Metanephros (tissue), 2 donors: ENCODE results near the gene MAGI3. TPM values are rescaled to one million over a fixed set of nuclear protein-coding genes. Genes with fewer than 3 reads are reported as not detected.

ENCODE experiments used
- small RNA-seq: library from RNA; depleted of rRNA; stranded (forward); fragments of <200 nt; gene quantifications from one replicate; pipeline ENCODE3, GENCODE V24; 2014; ENCODE audit warnings: low replicate concordance
- total RNA-seq: library from RNA; depleted of rRNA; stranded (reverse); fragments of >200 nt; gene quantifications from one replicate; pipeline ENCODE4 v1.2.3, GENCODE V29; 2014

MAGI3 gene
- total RNA-seq, result 31.6 TPM

GRCh38 chr1:113389953-113390834 lies at the start of gene MAGI3:
Gene MAGI3 (plus strand): TSS chr1:113390515. CDS start chr1:113391034, 519 bp downstream.

Small RNAs within 50 kb of the gene (small RNA-seq; reads per million reads assigned to genes)
- not detected for gene MTND5P20
